Stimulated activated naive B cell treated with anti-CD40 and anti-IgM and Interleukin-4, amounts not matched to agents 10 μg/mL and 1 μg/mL and 100 μg/mL, for 72 hours (primary cell): ENCODE data around the gene TC2N.
A peak's percentile ranks its signal among the peaks of the same experiment; 100 is the strongest.
"Not testable (repeated sequence)": the region's sequence is repeated elsewhere in the genome, so short reads cannot be mapped to it uniquely, and the experiment has no call there.

Experiments
- ATAC-seq, 2 donors: fragments of 150-1000 bp; cut with Tn5 transposase; replicated peaks; 2 replicates each; pipeline ENCODE4 v1.10.0; 2021; ENCODE audit warnings: moderate library complexity in 1 of 2
- DNase-seq: peaks from one replicate; pipeline ENCODE4 v3.0.0; 2021
- H3K27ac Mint-ChIP-seq: one replicate; pipeline ENCODE4 v1.8.0; 2022; ENCODE audit warnings: mild to moderate bottlenecking, mixed read lengths
- H3K27me3 Mint-ChIP-seq, 2 donors: one replicate each; pipeline ENCODE4 v1.8.0; 2022; ENCODE audit warnings: mixed read lengths in 2 of 2
- H3K36me3 Mint-ChIP-seq, 2 donors: one replicate each; pipeline ENCODE4 v1.8.0; 2022; ENCODE audit warnings: mixed read lengths in 2 of 2, mild to moderate bottlenecking in 1 of 2
- H3K4me1 Mint-ChIP-seq, 2 donors: one replicate each; pipeline ENCODE4 v1.8.0; 2022; ENCODE audit warnings: mixed read lengths in 2 of 2, mild to moderate bottlenecking in 1 of 2
- H3K4me3 Mint-ChIP-seq, 2 donors: one replicate each; pipeline ENCODE4 v1.8.0; 2022; ENCODE audit warnings: mild to moderate bottlenecking in 2 of 2, mixed read lengths in 2 of 2, moderate library complexity in 1 of 2
- H3K9me3 Mint-ChIP-seq, 2 donors: one replicate each; pipeline ENCODE4 v1.8.0; 2022; ENCODE audit warnings: mixed read lengths in 2 of 2, mild to moderate bottlenecking in 1 of 2

The TC2N gene

DNA sequence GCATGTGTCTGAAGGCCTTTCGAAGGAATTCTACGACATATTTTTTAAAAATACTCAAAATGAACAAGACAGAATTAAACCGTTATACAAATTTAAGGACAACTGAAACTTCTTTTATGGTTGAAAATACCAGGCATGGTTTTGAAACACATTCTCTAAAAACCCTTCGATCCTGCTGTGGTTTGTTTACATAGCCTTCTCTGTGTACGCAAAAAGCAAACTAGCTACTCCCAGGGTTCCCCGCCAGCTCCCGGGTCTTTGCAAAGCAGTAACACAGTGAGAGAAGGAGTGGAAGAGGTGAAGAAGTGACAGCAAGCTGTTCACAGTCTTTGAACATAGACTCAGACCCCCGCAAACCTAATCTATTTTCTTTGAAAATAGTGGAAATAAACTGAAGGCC is 2.2 kb upstream of the TC2N start:
- Mint-ChIP-seq H3K4me1 (peaks cover 36 to 51% of the 10 kb centered on the region in 2 donors), H3K9me3 (no peaks in the 10 kb centered on the region), H3K27me3 (no peaks in the 10 kb centered on the region), H3K27ac (no peak overlapping the region), H3K4me3 (no peak overlapping the region), H3K36me3 (no peaks in the 10 kb centered on the region)
- DNase-seq = no peak
- ATAC-seq = no peak

DNA sequence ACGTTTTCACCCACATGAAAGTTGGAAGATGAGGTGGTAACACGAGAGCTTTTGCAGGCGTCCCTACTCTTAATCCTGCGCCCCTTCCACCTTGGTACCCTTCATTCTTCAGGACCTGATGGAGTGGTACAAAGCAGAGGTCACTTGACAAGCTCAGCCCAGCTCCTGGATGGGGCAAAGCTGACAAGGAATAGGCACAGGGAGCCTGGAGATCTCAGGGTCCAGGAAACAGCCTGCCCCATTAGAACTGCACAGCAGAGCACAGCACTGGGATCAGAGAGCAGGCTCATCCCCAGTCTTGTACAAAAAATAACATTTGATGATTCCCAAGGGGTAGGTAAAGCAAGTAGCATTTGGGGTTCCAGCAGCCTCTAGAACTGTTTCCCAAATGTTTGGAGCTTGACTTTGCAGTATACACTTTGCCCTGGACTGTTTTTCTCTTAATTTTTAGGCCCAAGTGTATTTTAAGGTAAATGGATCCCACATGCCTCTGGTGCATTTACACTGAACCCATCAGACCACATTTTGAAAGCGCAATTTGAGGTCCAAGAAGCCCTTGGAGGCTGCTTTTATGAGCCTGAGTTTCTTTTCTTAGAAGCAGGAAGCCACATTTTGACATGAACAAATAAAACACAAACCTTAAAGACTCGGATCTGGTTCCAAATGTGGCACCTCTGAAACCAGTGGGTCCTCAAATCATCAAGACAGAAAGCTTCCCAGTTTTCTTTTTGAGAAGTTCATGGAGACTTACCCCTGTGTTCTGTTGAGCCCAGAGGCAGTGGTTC is 633 bp downstream of the TC2N start:
- Mint-ChIP-seq H3K36me3 (no peaks in the 10 kb centered on the region), H3K27me3 (peaks cover 0 to 8% of the 10 kb centered on the region in 2 donors), H3K4me1 (peaks cover 20 to 25% of the 10 kb centered on the region in 2 donors), H3K27ac (no peak overlapping the region), H3K9me3 (no peaks in the 10 kb centered on the region), H3K4me3 (no peak overlapping the region)
- ATAC-seq (no peak), DNase-seq (no peak)

DNA sequence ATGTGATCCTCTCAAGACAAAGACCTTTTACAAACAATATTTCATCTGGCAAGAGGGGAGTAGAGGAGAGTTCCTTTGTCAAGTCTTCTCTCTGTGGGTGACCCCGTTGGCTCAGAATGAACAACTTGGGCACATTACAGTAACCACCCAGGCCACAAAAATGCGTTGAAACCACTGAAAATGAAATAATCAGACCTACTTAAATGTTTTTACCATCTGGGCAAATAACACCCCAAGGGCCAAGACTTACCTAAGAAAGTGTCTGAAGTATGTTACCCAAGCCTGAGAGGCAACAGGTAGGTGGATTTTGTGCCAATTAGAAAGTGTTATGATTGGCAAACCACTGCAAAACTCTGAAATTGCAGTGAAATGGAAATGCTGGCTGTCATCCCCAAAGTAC is 1.3 kb downstream of the TC2N start:
- DNase-seq = no peak
- H3K4me3 Mint-ChIP-seq = no peak overlapping the region
- peaks cover 0 to 8% of the 10 kb centered on the region in 2 donors for H3K27me3 Mint-ChIP-seq
- no peaks in the 10 kb centered on the region for H3K9me3 Mint-ChIP-seq
- H3K36me3 Mint-ChIP-seq = no peaks in the 10 kb centered on the region
- ATAC-seq = no peak
- H3K4me1 Mint-ChIP-seq = peaks cover 23 to 26% of the 10 kb centered on the region in 2 donors
- H3K27ac Mint-ChIP-seq = no peak overlapping the region

DNA sequence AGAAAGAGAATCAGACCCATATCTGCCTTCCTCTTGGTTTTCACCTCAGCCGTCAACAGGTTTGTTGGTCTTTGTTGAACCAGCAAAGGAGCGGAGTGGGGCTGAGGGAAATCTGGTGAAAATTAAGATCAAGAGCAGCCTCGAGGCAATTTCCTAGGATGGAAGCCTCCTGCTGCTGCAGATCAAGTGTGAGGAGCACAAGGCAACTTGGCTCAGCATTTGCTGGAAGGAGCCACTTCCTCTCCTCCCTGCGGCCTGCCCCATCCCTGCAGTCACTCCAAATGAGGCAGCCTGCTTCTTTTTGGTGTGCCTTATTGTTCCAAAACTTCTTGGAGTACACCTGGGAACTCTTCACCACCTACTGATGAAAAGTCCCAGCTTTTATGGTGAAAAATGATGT is 4.9 kb downstream of the TC2N start:
- no peak for DNase-seq
- ATAC-seq = no peak
- H3K4me1 Mint-ChIP-seq = peaks cover 14 to 26% of the 10 kb centered on the region in 2 donors
- no peak overlapping the region for H3K4me3 Mint-ChIP-seq
- H3K9me3 Mint-ChIP-seq = no peaks in the 10 kb centered on the region
- H3K27ac Mint-ChIP-seq = no peak overlapping the region
- H3K27me3 Mint-ChIP-seq = peaks cover 3 to 8% of the 10 kb centered on the region in 2 donors
- H3K36me3 Mint-ChIP-seq = no peaks in the 10 kb centered on the region

DNA sequence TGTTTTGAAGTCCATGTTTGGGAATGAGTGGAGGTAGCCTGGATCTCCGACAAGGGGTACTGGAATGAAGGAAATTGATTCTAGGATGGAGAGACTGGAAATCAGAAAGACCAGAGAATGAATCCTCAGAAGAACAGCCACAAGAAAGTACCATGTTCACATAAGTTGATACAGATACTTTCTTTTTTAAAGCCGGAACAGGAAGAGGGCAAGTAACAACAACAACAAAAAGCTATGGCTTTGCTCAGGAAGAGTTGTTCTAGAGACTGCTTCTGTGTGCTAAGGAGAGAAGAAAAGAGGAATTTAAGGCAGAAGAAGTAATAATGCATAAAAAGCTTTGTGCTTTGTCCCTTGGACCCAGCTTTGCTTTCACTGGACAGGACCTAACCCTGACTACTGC is 6.2 kb downstream of the TC2N start:
- Mint-ChIP-seq H3K27ac (no peak overlapping the region), H3K4me3 (no peak overlapping the region), H3K27me3 (peaks cover 3 to 8% of the 10 kb centered on the region in 2 donors), H3K9me3 (no peaks in the 10 kb centered on the region), H3K4me1 (peaks cover 9 to 23% of the 10 kb centered on the region in 2 donors), H3K36me3 (no peaks in the 10 kb centered on the region)
- no peak for DNase-seq
- ATAC-seq = no peak

DNA sequence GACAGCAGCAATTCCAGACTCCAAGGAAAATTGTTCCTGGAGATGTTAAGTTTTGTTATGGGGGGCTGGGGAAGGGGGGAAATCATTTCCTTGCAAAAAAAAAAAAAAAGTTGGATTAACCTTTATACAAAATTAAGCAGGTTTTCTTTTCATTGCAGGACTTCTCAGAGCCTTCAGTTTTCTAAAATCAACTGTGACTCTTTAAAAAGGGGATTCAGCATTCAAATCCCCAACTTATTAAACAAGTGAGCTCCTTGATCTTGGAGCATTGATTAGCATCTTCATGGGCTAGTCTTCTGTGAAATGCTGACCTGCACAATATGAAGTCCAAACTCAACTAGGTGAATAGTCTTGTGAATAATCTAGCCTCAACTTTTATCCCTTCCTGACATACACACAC is 7.1 kb downstream of the TC2N start:
- ATAC-seq (no peak), DNase-seq (no peak)
- Mint-ChIP-seq H3K36me3 (no peaks in the 10 kb centered on the region), H3K9me3 (no peaks in the 10 kb centered on the region), H3K4me1 (peaks cover 9 to 23% of the 10 kb centered on the region in 2 donors), H3K27me3 (peaks cover 3 to 8% of the 10 kb centered on the region in 2 donors), H3K27ac (no peak overlapping the region), H3K4me3 (no peak overlapping the region)

DNA sequence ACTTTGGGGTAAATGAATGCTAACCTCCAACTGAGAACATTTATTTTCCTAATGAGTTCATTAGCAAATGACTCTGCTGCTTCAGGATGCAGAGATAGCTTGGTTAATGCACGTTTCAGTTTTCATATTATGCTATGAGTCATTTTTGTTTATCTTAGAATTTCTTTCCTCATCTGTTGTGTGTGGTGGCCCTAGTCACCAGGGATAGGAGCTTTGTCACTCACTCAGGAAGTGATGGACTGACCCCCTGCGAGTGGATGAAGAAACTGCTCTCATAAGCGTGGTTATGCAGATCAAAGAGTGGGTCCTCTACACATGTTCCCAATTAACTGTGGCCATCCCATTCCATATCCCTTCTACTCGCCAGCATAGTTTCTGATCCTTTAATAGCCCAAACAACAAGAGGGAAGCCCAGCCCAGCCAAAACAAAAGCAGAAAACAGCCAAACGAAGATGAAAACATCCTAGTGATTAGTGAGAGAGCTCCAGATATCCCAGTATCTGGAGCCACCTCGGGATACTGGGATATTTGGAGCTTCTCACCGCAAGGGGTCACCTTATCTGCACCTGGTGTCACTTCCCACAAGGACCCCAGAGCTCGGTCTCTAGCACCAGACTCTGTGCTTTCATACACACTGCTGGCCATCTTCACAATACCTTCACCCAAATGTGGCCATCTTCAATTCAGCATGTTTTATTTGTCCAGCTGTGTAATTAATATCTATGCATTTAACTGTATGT is 8.6 kb downstream of the TC2N start:
- peaks cover 3 to 8% of the 10 kb centered on the region in 2 donors for H3K27me3 Mint-ChIP-seq
- ATAC-seq (peak; percentile 59 to 83), DNase-seq (no peak)
- H3K9me3 Mint-ChIP-seq = no peaks in the 10 kb centered on the region
- peaks cover 9 to 23% of the 10 kb centered on the region in 2 donors for H3K4me1 Mint-ChIP-seq
- H3K27ac Mint-ChIP-seq = no peak overlapping the region
- H3K4me3 Mint-ChIP-seq = no peak overlapping the region
- no peaks in the 10 kb centered on the region for H3K36me3 Mint-ChIP-seq

DNA sequence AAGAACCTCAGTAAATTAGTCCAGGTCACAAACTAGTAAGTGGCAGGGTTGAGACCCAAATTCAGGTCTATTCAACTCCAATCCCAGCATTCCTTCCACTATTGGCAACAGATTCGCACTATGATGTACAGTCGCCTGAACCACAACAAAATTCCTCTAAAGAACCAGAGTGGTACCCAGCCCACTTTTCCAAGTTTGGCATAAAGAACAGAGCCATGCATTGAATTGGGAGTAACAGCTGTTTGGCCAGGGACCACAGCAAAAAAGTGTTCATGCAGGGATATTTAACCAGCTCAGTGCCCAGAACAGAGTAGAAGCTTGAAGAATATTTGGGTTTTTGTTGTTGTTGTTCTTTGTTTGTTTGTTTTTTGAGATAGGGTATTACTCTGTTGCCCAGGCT is 9.7 kb downstream of the TC2N start:
- Mint-ChIP-seq H3K4me1 (peaks cover 17 to 23% of the 10 kb centered on the region in 2 donors), H3K27ac (no peak overlapping the region), H3K27me3 (peaks cover 0 to 3% of the 10 kb centered on the region in 2 donors), H3K36me3 (no peaks in the 10 kb centered on the region), H3K9me3 (no peaks in the 10 kb centered on the region), H3K4me3 (no peak overlapping the region)
- ATAC-seq (no peak), DNase-seq (no peak)

DNA sequence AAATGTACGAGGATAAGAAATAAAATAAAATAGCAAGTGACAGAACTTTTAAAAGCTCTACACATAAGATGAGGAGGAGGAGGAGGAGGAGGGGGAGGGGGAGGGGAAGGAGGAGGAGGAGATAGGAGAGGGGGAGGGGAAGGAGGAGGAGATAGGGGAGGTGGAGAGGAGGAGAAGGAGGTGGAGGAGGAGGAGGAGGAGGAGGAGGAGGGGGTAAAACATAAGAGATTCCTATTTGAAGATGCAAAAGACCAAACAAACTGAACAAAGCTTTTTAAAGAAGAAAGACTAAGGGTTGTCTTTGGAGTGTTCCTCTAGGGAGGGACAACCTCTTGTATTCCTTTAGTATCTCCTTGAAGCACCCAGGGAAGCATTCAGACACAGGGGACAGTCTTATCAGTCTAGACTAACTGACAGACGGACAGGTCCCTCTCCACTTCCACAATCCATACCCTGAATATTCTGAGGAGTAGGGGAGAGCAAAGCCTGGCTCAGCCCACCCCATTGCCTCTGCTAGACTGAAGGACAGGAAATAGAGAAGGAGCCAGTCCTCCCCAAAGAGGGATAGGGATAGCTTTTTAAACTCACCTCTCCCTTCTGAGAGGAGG is 12.9 kb downstream of the TC2N start:
- Mint-ChIP-seq H3K4me1 (peaks cover 9 to 15% of the 10 kb centered on the region in 2 donors), H3K36me3 (no peaks in the 10 kb centered on the region), H3K9me3 (no peaks in the 10 kb centered on the region), H3K27ac (no peak overlapping the region), H3K4me3 (no peak overlapping the region), H3K27me3 (no peaks in the 10 kb centered on the region)
- ATAC-seq (no peak), DNase-seq (no peak)

DNA sequence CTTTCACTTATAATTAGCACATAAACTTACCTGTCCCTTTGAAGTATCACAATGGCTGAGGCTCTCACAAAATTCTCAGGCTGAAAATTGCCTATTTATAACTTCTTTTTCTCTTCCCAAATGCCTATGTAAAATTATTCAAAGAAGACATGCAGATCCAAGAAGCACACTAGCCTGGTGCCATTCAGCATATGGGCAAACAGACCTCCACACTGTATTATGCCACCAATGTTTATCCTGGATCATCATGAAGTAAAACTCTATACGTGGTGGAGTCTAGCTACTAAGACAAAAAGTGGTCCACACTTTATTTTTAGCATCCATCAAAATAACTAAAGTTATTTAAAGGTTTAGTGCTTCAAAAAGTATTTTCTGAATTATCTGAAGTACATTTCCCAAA is 15.8 kb downstream of the TC2N start:
- no peak overlapping the region for H3K27ac Mint-ChIP-seq
- no peaks in the 10 kb centered on the region for H3K36me3 Mint-ChIP-seq
- H3K4me1 Mint-ChIP-seq = peaks cover 17 to 24% of the 10 kb centered on the region in 2 donors
- DNase-seq = no peak
- no peaks in the 10 kb centered on the region for H3K9me3 Mint-ChIP-seq
- no peak for ATAC-seq
- no peak overlapping the region for H3K4me3 Mint-ChIP-seq
- no peaks in the 10 kb centered on the region for H3K27me3 Mint-ChIP-seq

DNA sequence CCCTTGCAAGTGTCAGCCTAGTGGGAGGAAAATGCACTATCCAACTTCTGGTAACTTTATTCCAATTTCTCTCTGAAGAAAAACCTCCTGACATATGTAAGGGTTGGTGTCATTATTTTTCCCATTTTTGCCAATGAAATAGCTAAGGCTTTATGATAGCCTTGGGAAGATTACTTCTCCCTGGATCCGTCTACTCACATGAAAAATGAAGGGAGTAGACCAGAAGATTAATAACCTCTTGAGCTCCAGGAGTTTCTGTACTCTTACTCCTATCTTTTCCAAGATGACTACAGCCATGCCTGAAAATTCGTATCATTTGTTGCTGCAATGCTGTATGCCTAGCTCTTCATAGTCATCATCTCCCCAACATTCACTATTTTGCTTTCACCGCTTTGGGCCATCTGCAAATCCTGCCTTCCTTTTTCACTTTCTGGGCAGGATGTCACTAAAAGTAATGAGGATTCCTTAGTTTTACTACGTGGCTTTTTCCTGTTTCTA is 18.8 kb downstream of the TC2N start:
- no peak for DNase-seq
- H3K9me3 Mint-ChIP-seq = no peaks in the 10 kb centered on the region
- H3K27me3 Mint-ChIP-seq = no peaks in the 10 kb centered on the region
- peaks cover 26 to 33% of the 10 kb centered on the region in 2 donors for H3K4me1 Mint-ChIP-seq
- no peaks in the 10 kb centered on the region for H3K36me3 Mint-ChIP-seq
- no peak overlapping the region for H3K4me3 Mint-ChIP-seq
- no peak for ATAC-seq
- no peak overlapping the region for H3K27ac Mint-ChIP-seq

DNA sequence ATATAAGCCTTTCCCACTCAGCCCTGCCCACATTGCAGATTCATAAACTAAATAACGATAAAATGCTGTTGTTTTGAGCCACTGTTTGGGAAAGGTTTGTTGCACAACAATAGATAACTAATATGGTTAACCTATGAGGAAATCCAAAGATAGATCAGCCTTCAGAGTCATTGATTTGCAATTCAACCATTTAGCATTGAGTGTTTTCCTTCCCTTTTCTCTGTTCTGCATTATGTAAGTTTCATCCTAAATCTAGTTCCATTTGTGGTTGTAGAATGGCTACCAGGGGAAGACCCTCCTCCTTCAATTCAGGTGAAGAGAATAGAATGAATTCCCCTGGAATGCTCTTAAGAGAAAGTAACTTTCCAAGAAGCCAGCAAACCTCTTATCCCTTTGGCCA is 19.6 kb downstream of the TC2N start:
- Mint-ChIP-seq H3K4me3 (no peak overlapping the region), H3K4me1 (peaks cover 31 to 35% of the 10 kb centered on the region in 2 donors), H3K27ac (no peak overlapping the region), H3K36me3 (no peaks in the 10 kb centered on the region), H3K27me3 (no peaks in the 10 kb centered on the region), H3K9me3 (no peaks in the 10 kb centered on the region)
- ATAC-seq = peak; percentile 16 to 43
- no peak for DNase-seq

DNA sequence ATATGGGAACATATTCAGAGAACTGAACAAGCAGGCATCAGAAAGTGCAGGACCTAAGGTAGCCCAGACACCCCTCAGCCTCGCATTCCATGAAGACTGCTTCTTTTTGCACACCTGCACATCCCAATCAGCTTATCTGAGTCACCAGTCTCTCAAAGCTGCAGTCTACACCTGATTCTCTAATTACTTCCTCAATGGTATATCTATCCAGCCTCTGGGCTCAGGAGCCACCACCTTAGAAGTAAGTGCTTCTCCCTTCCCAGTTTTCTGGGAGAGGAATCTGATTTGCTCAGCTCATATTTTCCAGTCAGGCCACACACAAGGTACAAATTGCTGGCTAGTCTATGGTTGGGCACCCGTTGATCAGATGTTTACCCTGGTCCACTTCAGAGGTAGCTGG is 21.7 kb downstream of the TC2N start:
- Mint-ChIP-seq H3K4me3 (no peak overlapping the region), H3K9me3 (no peaks in the 10 kb centered on the region), H3K4me1 (peaks cover 37 to 47% of the 10 kb centered on the region in 2 donors), H3K27me3 (no peaks in the 10 kb centered on the region), H3K27ac (no peak overlapping the region), H3K36me3 (no peaks in the 10 kb centered on the region)
- no peak for DNase-seq
- ATAC-seq = no peak

DNA sequence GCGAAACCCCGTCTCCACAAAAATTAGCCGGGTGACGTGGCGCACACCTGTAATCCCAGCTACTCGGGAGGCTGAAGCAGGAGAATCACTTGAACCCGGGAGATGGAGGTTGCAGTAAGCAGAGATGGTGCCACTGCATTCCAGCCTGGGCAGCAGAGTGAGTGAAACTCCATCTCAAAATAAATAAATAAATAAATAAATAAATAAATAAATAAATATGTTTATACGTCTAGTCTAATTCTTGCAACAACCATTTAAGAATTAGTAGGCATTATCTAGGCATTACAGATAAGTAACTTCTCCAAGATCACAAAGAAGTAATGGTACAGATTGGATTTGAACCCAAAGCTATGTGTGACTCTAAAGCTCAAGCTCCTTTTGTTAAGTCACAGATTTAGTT is 22.3 kb downstream of the TC2N start:
- not testable (repeated sequence) for ATAC-seq, H3K36me3 Mint-ChIP-seq, H3K4me3 Mint-ChIP-seq, H3K9me3 Mint-ChIP-seq, H3K27me3 Mint-ChIP-seq, H3K27ac Mint-ChIP-seq, DNase-seq
- peaks cover 38 to 50% of the 10 kb centered on the region in 2 donors for H3K4me1 Mint-ChIP-seq
